Neutrophil (primary cell): ENCODE measurements around the gene ZNF396.

Experiments used
- H3K27ac ChIP-seq: fragments of 200-600 bp; sonication (generic); 2 replicates; pipeline ENCODE4 v1.5.1; 2016; ENCODE audit warnings: mild to moderate bottlenecking, moderate library complexity
- H3K27me3 ChIP-seq: fragments of 200-600 bp; sonication (generic); 2 replicates; pipeline ENCODE4 v1.6.0; 2016; ENCODE audit warnings: mild to moderate bottlenecking
- H3K36me3 ChIP-seq: fragments of 200-600 bp; sonication (generic); 2 replicates; pipeline ENCODE4 v1.5.1; 2017
- H3K4me1 ChIP-seq, 2 experiments: fragments of 200-600 bp in 1 of 2; sonication (generic) in 1 of 2; 1 replicate in 1 of 2; 2 replicates in 1 of 2; pipeline versions ENCODE4 v1.5.1 to v1.6.1; 2013 to 2016; ENCODE audit warnings: low read depth in 1 of 2, low read length in 1 of 2, mild to moderate bottlenecking in 1 of 2, moderate library complexity in 1 of 2; ENCODE audit not compliant: control insufficient read depth in 1 of 2, insufficient read depth in 1 of 2
- H3K4me3 ChIP-seq, 2 experiments: fragments of 200-600 bp in 1 of 2; sonication (generic) in 1 of 2; 1 replicate in 1 of 2; 2 replicates in 1 of 2; pipeline ENCODE4 v1.5.1; 2013 to 2016; ENCODE audit warnings: low read depth in 1 of 2, low read length in 1 of 2, mild to moderate bottlenecking in 1 of 2, moderate library complexity in 1 of 2
- H3K9me3 ChIP-seq: fragments of 200-600 bp; sonication (generic); 2 replicates; pipeline ENCODE4 v1.5.1; 2016
- TF ChIP-seq, protein P1 (sequence below): fragments of 200-600 bp; sonication (generic); IDR thresholded peaks from 2 replicates; pipeline ENCODE4 v1.5.1; 2016; ENCODE audit warnings: antibody characterized with exemption

ZNF396 gene

GRCh38 chr18:35334821-35335220, 42.3 kb downstream of the ZNF396 start:
- H3K27me3 ChIP-seq = no peaks in the 10 kb centered on the region
- TF ChIP-seq, protein P1, sequence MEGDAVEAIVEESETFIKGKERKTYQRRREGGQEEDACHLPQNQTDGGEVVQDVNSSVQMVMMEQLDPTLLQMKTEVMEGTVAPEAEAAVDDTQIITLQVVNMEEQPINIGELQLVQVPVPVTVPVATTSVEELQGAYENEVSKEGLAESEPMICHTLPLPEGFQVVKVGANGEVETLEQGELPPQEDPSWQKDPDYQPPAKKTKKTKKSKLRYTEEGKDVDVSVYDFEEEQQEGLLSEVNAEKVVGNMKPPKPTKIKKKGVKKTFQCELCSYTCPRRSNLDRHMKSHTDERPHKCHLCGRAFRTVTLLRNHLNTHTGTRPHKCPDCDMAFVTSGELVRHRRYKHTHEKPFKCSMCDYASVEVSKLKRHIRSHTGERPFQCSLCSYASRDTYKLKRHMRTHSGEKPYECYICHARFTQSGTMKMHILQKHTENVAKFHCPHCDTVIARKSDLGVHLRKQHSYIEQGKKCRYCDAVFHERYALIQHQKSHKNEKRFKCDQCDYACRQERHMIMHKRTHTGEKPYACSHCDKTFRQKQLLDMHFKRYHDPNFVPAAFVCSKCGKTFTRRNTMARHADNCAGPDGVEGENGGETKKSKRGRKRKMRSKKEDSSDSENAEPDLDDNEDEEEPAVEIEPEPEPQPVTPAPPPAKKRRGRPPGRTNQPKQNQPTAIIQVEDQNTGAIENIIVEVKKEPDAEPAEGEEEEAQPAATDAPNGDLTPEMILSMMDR = no peak
- peak overlapping the region; percentile 11 for H3K27ac ChIP-seq
- no peaks in the 10 kb centered on the region for H3K4me1 ChIP-seq
- H3K9me3 ChIP-seq = no peaks in the 10 kb centered on the region
- H3K36me3 ChIP-seq = peaks cover 79% of the 10 kb centered on the region
- H3K4me3 ChIP-seq = no peak overlapping the region

DNA sequence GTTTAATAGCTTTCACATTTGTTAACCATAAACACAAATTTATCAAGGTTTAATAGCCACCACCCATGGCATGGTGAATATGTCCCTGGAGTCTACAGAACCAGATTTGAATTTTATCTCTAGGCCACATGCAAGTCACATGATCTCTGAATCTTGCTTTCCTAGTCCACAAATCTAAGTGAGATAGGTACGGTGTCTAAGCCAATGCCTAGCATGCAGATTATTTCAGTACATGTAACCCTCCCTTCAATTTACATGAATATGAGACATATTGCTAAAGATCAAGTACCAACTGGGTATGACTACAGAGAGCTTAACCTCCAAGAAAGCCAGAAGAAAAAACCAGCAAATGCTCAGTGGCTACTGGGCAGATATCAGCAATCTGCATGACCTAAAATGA, 42.9 kb downstream of the ZNF396 start:
- Histone ChIP-seq H3K27ac (no peak overlapping the region), H3K4me1 (no peaks in the 10 kb centered on the region), H3K4me3 (no peak overlapping the region), H3K36me3 (peaks cover 73% of the 10 kb centered on the region), H3K9me3 (no peaks in the 10 kb centered on the region), H3K27me3 (no peaks in the 10 kb centered on the region)
- TF ChIP-seq, protein P1 = no peak

DNA sequence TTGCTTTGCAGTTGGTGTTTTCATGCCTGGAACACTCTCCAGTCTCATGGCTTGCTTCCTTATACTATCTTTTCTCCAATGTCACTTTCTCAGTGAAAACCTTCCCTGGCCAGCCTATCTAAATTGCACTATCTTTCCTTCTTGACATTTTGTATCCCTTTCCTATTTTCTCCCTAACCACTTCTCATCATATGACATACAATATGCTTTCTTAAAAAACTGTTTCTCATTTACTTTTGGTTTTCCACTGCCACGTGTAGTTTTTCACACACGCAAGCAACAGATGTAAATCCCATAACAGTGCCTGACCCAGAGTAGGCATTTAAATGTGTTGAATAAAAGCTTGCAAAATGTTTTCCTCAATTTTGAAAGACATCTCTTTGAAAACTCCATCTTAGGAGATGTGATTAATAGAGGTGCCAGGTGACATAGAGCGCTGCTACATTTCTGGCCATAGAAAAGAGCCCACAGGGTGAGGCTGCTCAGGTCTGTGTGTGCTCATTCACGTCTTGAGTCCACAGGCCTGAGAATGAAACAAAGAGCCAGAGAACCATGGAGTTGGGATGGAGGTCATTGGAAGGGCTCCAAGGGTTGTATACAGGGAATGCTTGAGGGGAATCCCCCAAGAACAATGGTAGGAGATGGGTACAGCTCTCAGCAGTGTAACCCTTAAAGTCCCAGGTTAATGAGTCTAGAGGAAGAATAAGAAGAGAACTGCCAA, 45.6 kb downstream of the ZNF396 start:
- H3K4me1 ChIP-seq = no peaks in the 10 kb centered on the region
- peaks cover 46% of the 10 kb centered on the region for H3K36me3 ChIP-seq
- no peak overlapping the region for H3K27ac ChIP-seq
- no peaks in the 10 kb centered on the region for H3K27me3 ChIP-seq
- H3K4me3 ChIP-seq = no peak overlapping the region
- no peaks in the 10 kb centered on the region for H3K9me3 ChIP-seq
- TF ChIP-seq, protein P1 = no peak

- TF ChIP-seq, protein P1 = no peak
- no peaks in the 10 kb centered on the region for H3K4me1 ChIP-seq
- H3K27me3 ChIP-seq = no peaks in the 10 kb centered on the region
- no peak overlapping the region for H3K4me3 ChIP-seq
- no peaks in the 10 kb centered on the region for H3K9me3 ChIP-seq
- H3K36me3 ChIP-seq = peaks cover 19% of the 10 kb centered on the region
- no peak overlapping the region for H3K27ac ChIP-seq
These were observed 48.3 kb downstream of the ZNF396 start for GRCh38 chr18:35328868-35329267.

DNA sequence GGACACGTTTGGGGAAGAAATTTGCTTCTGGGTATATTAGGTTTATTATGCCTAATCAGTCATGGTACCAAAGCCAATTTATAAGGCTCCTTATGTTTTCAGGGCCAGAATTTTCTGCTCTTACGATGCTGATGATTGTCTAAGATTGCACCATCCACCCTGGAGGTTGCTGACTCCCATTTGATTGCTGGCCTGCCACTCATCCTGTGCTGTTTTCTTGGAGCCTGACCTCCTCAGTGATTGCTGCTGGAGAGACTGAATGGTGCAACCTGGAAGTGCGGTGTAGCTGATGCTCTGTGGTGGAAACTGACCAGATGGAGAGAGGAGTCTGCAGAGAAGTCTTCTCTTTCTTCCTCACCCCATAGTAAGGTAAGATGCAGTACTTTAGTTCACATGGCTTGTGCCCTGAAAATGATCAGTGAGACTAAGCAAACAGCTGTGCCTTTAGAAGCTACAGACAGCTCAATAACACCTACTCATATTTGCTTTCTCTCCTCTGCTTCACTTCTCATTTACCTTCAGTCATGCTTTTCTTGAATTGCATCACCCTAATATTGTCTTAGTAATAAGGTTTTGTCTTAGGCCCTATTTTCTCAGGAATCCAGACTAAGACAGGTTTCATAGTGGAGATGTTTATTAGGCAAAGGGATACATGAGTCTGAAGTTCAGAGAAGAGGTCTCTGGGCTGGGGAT, 50.3 kb downstream of the ZNF396 start:
- Histone ChIP-seq H3K9me3 (no peaks in the 10 kb centered on the region), H3K27ac (no peak overlapping the region), H3K27me3 (no peaks in the 10 kb centered on the region), H3K4me3 (no peak overlapping the region), H3K4me1 (no peaks in the 10 kb centered on the region), H3K36me3 (peaks cover 4% of the 10 kb centered on the region)
- TF ChIP-seq, protein P1 = no peak
